GM23338 (cell line): Measurements from ENCODE around the gene ERP29. TPM values are rescaled to one million over a fixed set of nuclear protein-coding genes. Genes with fewer than 3 reads are reported as not detected.

Experiments used
- ATAC-seq: fragments of 200-7000 bp; cut with Tn5 transposase; 3 replicates; pipeline ENCODE4 v1.9.1; 2020
- DNase-seq: peaks from one replicate; pipeline ENCODE4 v3.0.0-alpha.2; 2015; ENCODE audit warnings: low spot score
- H2AFZ ChIP-seq: fragments of 200-600 bp; sonication (generic); 2 replicates; pipeline ENCODE4 v1.8.0; 2016; ENCODE audit warnings: antibody characterized with exemption, mild to moderate bottlenecking, moderate library complexity
- H3F3A ChIP-seq: fragments of 200-600 bp; sonication (generic); replicated peaks from 2 replicates; pipeline ENCODE4 v1.8.0; 2017; ENCODE audit warnings: antibody characterized with exemption, mixed run types, low read depth
- H3K27ac ChIP-seq: fragments of 200-600 bp; sonication (generic); 2 replicates; pipeline ENCODE4 v1.6.1; 2016; ENCODE audit warnings: low read depth
- H3K27me3 ChIP-seq: fragments of 200-600 bp; sonication (generic); 2 replicates; pipeline ENCODE4 v1.8.0; 2016; ENCODE audit warnings: mild to moderate bottlenecking, mixed run types, moderate library complexity; ENCODE audit not compliant: insufficient read depth
- H3K36me3 ChIP-seq: fragments of 200-600 bp; sonication (generic); 2 replicates; pipeline ENCODE4 v1.8.0; 2016; ENCODE audit warnings: mild to moderate bottlenecking; ENCODE audit not compliant: insufficient read depth
- H3K4me1 ChIP-seq: fragments of 200-600 bp; sonication (generic); 2 replicates; pipeline ENCODE4 v1.8.0; 2016; ENCODE audit warnings: mild to moderate bottlenecking, moderate library complexity; ENCODE audit not compliant: insufficient read depth
- H3K4me2 ChIP-seq: fragments of 200-600 bp; sonication (generic); 2 replicates; pipeline ENCODE4 v1.7.1; 2017; ENCODE audit warnings: mixed run types
- H3K4me3 ChIP-seq: fragments of 200-600 bp; sonication (generic); 2 replicates; pipeline ENCODE4 v1.6.1; 2016; ENCODE audit warnings: mixed run types
- H3K79me2 ChIP-seq: fragments of 200-600 bp; sonication (generic); replicated peaks from 2 replicates; pipeline ENCODE4 v1.8.0; 2017; ENCODE audit warnings: mild to moderate bottlenecking; ENCODE audit not compliant: insufficient read depth
- H3K9me2 ChIP-seq: fragments of 200-600 bp; sonication (generic); 2 replicates; pipeline ENCODE4 v1.8.0; 2017; ENCODE audit not compliant: insufficient read depth
- H4K20me1 ChIP-seq: fragments of 200-600 bp; sonication (generic); replicated peaks from 2 replicates; pipeline ENCODE4 v1.8.0; 2017; ENCODE audit warnings: mild to moderate bottlenecking; ENCODE audit not compliant: insufficient read depth
- H3K27ac Mint-ChIP-seq: 2 replicates; pipeline ENCODE4 v1.8.0; 2020; ENCODE audit warnings: inconsistent platforms, mild to moderate bottlenecking, moderate library complexity, mixed read lengths
- H3K27me3 Mint-ChIP-seq: 3 replicates; pipeline ENCODE4 v1.8.0; 2022; ENCODE audit warnings: low read depth, mild to moderate bottlenecking, moderate library complexity, mixed read lengths, inconsistent platforms; ENCODE audit not compliant: insufficient read depth, poor library complexity
- H3K36me3 Mint-ChIP-seq: 3 replicates; pipeline ENCODE4 v1.8.0; 2021; ENCODE audit warnings: low read depth, mild to moderate bottlenecking, inconsistent platforms, moderate library complexity, mixed read lengths
- H3K4me1 Mint-ChIP-seq: 3 replicates; pipeline ENCODE4 v1.8.0; 2020; ENCODE audit warnings: mild to moderate bottlenecking, inconsistent platforms, mixed read lengths
- H3K4me3 Mint-ChIP-seq: 3 replicates; pipeline ENCODE4 v1.8.0; 2021; ENCODE audit warnings: moderate library complexity, mild to moderate bottlenecking, inconsistent platforms, mixed read lengths
- H3K9me3 Mint-ChIP-seq: 3 replicates; pipeline ENCODE4 v1.8.0; 2020; ENCODE audit warnings: moderate library complexity, mild to moderate bottlenecking, inconsistent platforms, mixed read lengths
- CREB1 ChIP-seq: fragments of 250-450 bp; sonication (Bioruptor Pico); IDR thresholded peaks from 2 replicates; pipeline ENCODE4 v1.5.0; 2020; ENCODE audit warnings: low read depth, mild to moderate bottlenecking, moderate library complexity
- CTCF ChIP-seq, 2 experiments: fragments of 200-600 bp in 1 of 2; sonication (generic) in 1 of 2; conservative IDR thresholded peaks; 2 replicates each; pipeline versions ENCODE4 v1.5.1 to v1.6.1; 2016 to 2017; ENCODE audit warnings: antibody characterized with exemption in 2 of 2, low read depth in 2 of 2, mild to moderate bottlenecking in 2 of 2, moderate library complexity in 1 of 2
- ETS1 ChIP-seq: IDR thresholded peaks from 2 replicates; pipeline ENCODE4 v1.6.1; 2016; ENCODE audit warnings: antibody characterized with exemption
- EZH2phosphoT487 ChIP-seq: fragments of 200-600 bp; sonication (generic); IDR thresholded peaks from one replicate; pipeline ENCODE4 v1.8.1; 2018; ENCODE audit warnings: antibody characterized with exemption; ENCODE audit not compliant: unreplicated experiment
- POLR2AphosphoS5 ChIP-seq: IDR thresholded peaks from 2 replicates; pipeline ENCODE4 v1.6.1; 2016; ENCODE audit warnings: antibody characterized with exemption, low read depth
- REST ChIP-seq: IDR thresholded peaks from one replicate; pipeline ENCODE4 v1.6.1; 2018; ENCODE audit warnings: antibody characterized with exemption; ENCODE audit not compliant: unreplicated experiment
- STAT1 ChIP-seq: IDR thresholded peaks from one replicate; pipeline ENCODE4 v1.6.1; 2016; ENCODE audit warnings: antibody characterized with exemption; ENCODE audit not compliant: unreplicated experiment
- ZNF114 ChIP-seq: fragments of 250-450 bp; sonication (Bioruptor Pico); IDR thresholded peaks from 2 replicates; pipeline ENCODE4 v1.5.0; 2020; ENCODE audit warnings: mild to moderate bottlenecking, moderate library complexity
- ZNF331 ChIP-seq: fragments of 250-450 bp; sonication (Bioruptor Pico); IDR thresholded peaks from 2 replicates; pipeline ENCODE4 v1.5.0; 2020; ENCODE audit warnings: low read depth, mild to moderate bottlenecking, moderate library complexity
- polyA plus RNA-seq: library from polyadenylated mRNA; unstranded; fragments of >200 nt; fragmentation: Nextera tagmentation; extraction: Ambion mirVana; gene quantifications from 2 replicates; pipeline ENCODE4 v1.2.1, GENCODE V29; 2016
- total RNA-seq: library from RNA; depleted of rRNA; stranded (reverse); fragments of >200 nt; shearing (Covaris generic); gene quantifications from 2 replicates; pipeline ENCODE4 v1.2.3, GENCODE V29; 2014

Gene ERP29
- total and polyA plus RNA-seq, 2 experiments from 2014 or later, result 90.7 to 166 TPM

- TF ChIP-seq REST, result no peak
- no peak for TF ChIP-seq EZH2phosphoT487
- no peak for TF ChIP-seq CTCF (conservative IDR thresholded peaks at IDR 0.05; ENCODE audit: low read depth in 2 of 2)
- no peak for TF ChIP-seq STAT1
- no peak for TF ChIP-seq ZNF331 (CRISPR knock-in tag)
- no peak for TF ChIP-seq ETS1
Observed at GRCh38 chr12:111997300-111997699, 15.9 kb upstream of the ERP29 start (continued).

- Mint-ChIP-seq H3K4me3 (no peak overlapping the region), H3K36me3 (no peaks in the 10 kb centered on the region), H3K27me3 (peaks cover 2% of the 10 kb centered on the region), H3K27ac (no peak overlapping the region), H3K4me1 (peaks cover 8% of the 10 kb centered on the region), H3K9me3 (no peaks in the 10 kb centered on the region)
- Histone ChIP-seq H3K4me2 (no peak overlapping the region), H3K9me2 (no peaks in the 10 kb centered on the region), H3K36me3 (no peaks in the 10 kb centered on the region), H3K4me1 (no peaks in the 10 kb centered on the region), H3K27ac (no peak overlapping the region), H3F3A (no peaks in the 10 kb centered on the region), H2AFZ (no peak overlapping the region), H3K79me2 (no peaks in the 10 kb centered on the region), H3K4me3 (no peak overlapping the region), H3K27me3 (no peaks in the 10 kb centered on the region), H4K20me1 (no peaks in the 10 kb centered on the region)
- DNase-seq (no peak), ATAC-seq (no peak)
- TF ChIP-seq CREB1 (CRISPR knock-in tag) (no peak), ZNF114 (CRISPR knock-in tag) (no peak), POLR2AphosphoS5 (no peak), ETS1 (no peak), STAT1 (no peak), CTCF (conservative IDR thresholded peaks at IDR 0.05; ENCODE audit: low read depth in 2 of 2) (no peak)
Observed at GRCh38 chr12:111998015-111998414, 15.2 kb upstream of the ERP29 start.
